ENCODE data around the gene TMEM135. TPM values are rescaled to one million over a fixed set of nuclear protein-coding genes. Genes with fewer than 3 reads are reported as not detected.

Gene TMEM135
- total RNA-seq, 1 donor from 2014 or later: 24.7 TPM

DNA sequence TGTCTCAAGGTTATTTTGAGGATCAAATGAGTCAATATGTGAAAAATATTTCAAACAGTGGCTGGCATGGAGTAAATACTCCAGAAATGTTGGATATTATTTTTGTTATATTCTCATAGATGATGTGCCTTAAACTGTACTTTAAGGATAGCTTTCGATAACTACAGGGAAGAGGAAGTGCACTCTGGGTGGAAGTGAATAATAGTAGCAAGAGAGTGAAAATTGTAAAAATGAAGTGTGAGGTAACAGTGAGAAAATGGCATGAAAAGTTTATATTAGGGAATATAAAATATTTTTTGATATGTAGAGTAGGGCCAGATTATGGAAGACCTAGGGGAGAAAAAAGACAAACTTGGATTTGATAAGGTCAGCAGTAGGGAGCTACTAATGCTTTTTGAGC lies 258.9 kb downstream of the TMEM135 start:
- no peaks in the 10 kb centered on the region for H3K9me3 Mint-ChIP-seq (ENCODE audit: unreplicated experiment)
- H3K4me3 Mint-ChIP-seq (ENCODE audit: unreplicated experiment): no peak overlapping the region
- H3K4me1 Mint-ChIP-seq (ENCODE audit: unreplicated experiment): peaks cover 8% of the 10 kb centered on the region
- TF ChIP-seq CTCF (IDR thresholded peaks at IDR 0.05): no peak
- no peaks in the 10 kb centered on the region for H3K36me3 Mint-ChIP-seq (ENCODE audit: unreplicated experiment)
- no peaks in the 10 kb centered on the region for H3K27me3 Mint-ChIP-seq (ENCODE audit: unreplicated experiment)
- no peak overlapping the region for H3K27ac Mint-ChIP-seq (ENCODE audit: unreplicated experiment)
- DNase-seq (ENCODE audit: extremely low spot score, unreplicated experiment): no peak

DNA sequence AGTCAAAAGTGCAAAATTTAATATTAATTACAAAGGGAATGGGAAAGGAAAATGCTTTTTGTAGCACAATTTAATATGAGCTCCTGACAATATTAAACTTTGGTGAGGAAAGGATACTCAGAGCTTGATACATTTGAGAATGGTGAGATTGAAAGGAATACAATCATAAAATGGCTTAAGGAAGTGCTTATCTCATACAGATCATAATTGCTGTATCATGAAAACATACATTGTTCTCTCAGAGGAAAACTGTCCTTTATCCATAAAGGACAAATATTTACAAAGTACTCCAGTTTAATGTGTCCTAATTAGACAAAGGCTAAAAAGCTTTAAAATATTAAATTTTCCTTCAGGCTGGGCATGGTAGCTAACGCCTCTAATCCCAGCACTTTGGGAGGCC lies 260.4 kb downstream of the TMEM135 start:
- no peak for TF ChIP-seq CTCF (IDR thresholded peaks at IDR 0.05)
- Mint-ChIP-seq H3K36me3 (ENCODE audit: unreplicated experiment) (peaks cover 4% of the 10 kb centered on the region), H3K9me3 (ENCODE audit: unreplicated experiment) (no peaks in the 10 kb centered on the region), H3K4me3 (ENCODE audit: unreplicated experiment) (no peak overlapping the region), H3K27ac (ENCODE audit: unreplicated experiment) (no peak overlapping the region), H3K4me1 (ENCODE audit: unreplicated experiment) (peaks cover 4% of the 10 kb centered on the region), H3K27me3 (ENCODE audit: unreplicated experiment) (no peaks in the 10 kb centered on the region)
- no peak for DNase-seq (ENCODE audit: extremely low spot score, unreplicated experiment)

GRCh38 chr11:87299041-87299481 lies 261.3 kb downstream of the TMEM135 start:
- DNase-seq (ENCODE audit: extremely low spot score, unreplicated experiment): no peak
- H3K27me3 Mint-ChIP-seq (ENCODE audit: unreplicated experiment): no peaks in the 10 kb centered on the region
- no peak overlapping the region for H3K4me3 Mint-ChIP-seq (ENCODE audit: unreplicated experiment)
- H3K27ac Mint-ChIP-seq (ENCODE audit: unreplicated experiment): no peak overlapping the region
- H3K9me3 Mint-ChIP-seq (ENCODE audit: unreplicated experiment): no peaks in the 10 kb centered on the region
- peaks cover 9% of the 10 kb centered on the region for H3K36me3 Mint-ChIP-seq (ENCODE audit: unreplicated experiment)
- no peak for TF ChIP-seq CTCF (IDR thresholded peaks at IDR 0.05)
- peaks cover 4% of the 10 kb centered on the region for H3K4me1 Mint-ChIP-seq (ENCODE audit: unreplicated experiment)

DNA sequence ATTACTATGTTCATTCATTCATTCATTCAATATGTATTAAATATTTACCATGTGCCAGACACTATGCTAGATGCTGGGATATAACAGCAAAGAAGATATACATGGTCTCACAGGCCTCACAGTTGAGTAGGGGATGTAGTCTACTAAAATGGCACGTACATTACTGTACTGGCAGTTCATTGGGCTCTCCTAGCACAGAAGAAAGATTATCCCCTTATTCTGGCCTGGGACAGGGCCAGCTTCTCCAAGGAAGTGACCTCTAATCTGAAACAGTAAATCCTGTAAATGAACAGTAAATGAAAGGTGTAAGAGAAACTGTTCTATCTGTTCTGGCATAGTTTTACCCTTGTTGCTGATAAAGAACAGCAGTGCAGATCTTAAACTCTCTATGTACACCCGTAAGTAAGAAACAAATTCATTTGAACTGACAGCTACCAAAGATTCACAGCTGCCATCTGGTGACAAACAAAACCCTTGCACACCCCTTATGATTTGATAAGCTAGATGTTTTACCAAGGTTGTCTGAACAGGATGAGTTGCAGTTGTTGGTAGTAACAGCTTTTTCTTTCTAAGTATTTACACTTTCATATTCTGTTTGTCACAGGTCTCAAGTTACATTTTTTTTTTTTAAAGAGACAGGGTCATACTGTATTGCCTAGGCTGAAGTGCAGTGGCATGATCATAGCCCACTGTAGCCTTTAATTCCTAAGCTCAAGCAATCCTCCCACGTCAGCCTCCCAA lies 263.1 kb downstream of the TMEM135 start:
- Mint-ChIP-seq H3K27me3 (ENCODE audit: unreplicated experiment) (no peaks in the 10 kb centered on the region), H3K4me1 (ENCODE audit: unreplicated experiment) (peaks cover 1% of the 10 kb centered on the region), H3K9me3 (ENCODE audit: unreplicated experiment) (no peaks in the 10 kb centered on the region), H3K27ac (ENCODE audit: unreplicated experiment) (no peak overlapping the region), H3K36me3 (ENCODE audit: unreplicated experiment) (peaks cover 9% of the 10 kb centered on the region), H3K4me3 (ENCODE audit: unreplicated experiment) (no peak overlapping the region)
- DNase-seq (ENCODE audit: extremely low spot score, unreplicated experiment): no peak
- TF ChIP-seq CTCF (IDR thresholded peaks at IDR 0.05): no peak

DNA sequence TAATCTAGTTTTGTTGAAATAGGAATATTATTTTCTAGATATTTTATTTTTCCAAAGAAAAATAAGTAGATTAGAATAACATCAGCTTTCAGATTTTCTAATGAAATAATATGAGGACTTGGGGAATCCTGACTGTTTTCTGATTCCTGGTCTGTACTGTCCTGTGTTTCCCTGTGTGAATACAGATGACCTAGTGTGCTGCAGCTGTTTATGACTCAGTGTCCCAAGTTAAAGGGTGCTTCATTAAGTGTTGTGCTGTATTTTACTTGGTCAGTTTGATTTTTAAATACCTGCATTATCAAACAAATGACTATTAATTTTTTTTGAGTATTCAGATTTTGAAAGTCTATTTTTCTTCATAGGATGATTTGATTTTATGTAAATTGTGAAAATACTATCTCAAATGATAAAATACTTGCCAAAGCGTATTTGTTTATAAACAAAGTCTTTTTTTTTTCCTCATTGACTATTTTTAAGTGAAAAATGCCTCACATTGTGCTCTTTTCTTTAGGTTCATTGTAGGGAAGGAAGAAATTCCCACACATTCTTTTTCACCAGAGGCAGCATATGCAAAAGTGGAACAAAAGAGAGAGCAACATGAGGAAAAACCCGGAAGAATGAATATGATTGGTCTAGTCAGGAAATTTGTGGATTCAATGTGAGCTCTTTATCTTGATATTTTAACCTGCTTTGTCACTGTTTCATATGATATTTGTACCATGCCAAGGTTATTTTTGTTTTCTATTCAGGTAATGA lies 264.2 kb downstream of the TMEM135 start:
- Mint-ChIP-seq H3K27ac (ENCODE audit: unreplicated experiment) (no peak overlapping the region), H3K4me3 (ENCODE audit: unreplicated experiment) (no peak overlapping the region), H3K9me3 (ENCODE audit: unreplicated experiment) (no peaks in the 10 kb centered on the region)

More for the DNA sequence above, 264.2 kb downstream of the TMEM135 start:
- Mint-ChIP-seq H3K4me1 (ENCODE audit: unreplicated experiment) (peaks cover 1% of the 10 kb centered on the region), H3K36me3 (ENCODE audit: unreplicated experiment) (peaks cover 12% of the 10 kb centered on the region), H3K27me3 (ENCODE audit: unreplicated experiment) (no peaks in the 10 kb centered on the region)
- TF ChIP-seq CTCF (IDR thresholded peaks at IDR 0.05): no peak
- no peak for DNase-seq (ENCODE audit: extremely low spot score, unreplicated experiment)

All from osteocyte (in vitro differentiated cells).